SK-N-SH (cell line): ENCODE results near the gene NCR1. TPM values are rescaled to one million over a fixed set of nuclear protein-coding genes. Genes with fewer than 3 reads are reported as not detected.

ENCODE experiments used
- CTCF ChIA-PET: fragments of 300-600, 350-600 bp; formaldehyde crosslinking; extraction: SDS; loops from one replicate; lab custom pipeline; 2021; lab: Yijun Ruan, JAX
- POLR2A ChIA-PET: fragments of 350-600 bp; sonication (Branson Sonifier 250); formaldehyde crosslinking; extraction: SDS; loops from one replicate; lab custom pipeline; 2020; ENCODE audit warnings: antibody characterized with exemption, inconsistent platforms; lab: Yijun Ruan, JAX
- DNase-seq: peaks from one replicate; pipeline ENCODE4 v3.0.0; 2012
- H2AFZ ChIP-seq: fragments of 200-600 bp; sonication (generic); 2 replicates; pipeline ENCODE4 v1.8.1; 2016; ENCODE audit warnings: antibody characterized with exemption, mild to moderate bottlenecking, low read depth
- H3F3A ChIP-seq: fragments of 200-600 bp; sonication (generic); replicated peaks from 2 replicates; pipeline ENCODE3; 2016; ENCODE audit warnings: antibody characterized with exemption, mild to moderate bottlenecking; ENCODE audit not compliant: insufficient read depth
- H3K27ac ChIP-seq, 2 experiments: fragments of 200-500 bp in 1 of 2; fragments of 200-600 bp in 1 of 2; sonication (Bioruptor generic) in 1 of 2; sonication (generic), shearing (Covaris generic) in 1 of 2; 2 replicates each; pipeline versions ENCODE4 v1.5.1 to v1.6.1; 2014 to 2016; ENCODE audit warnings: low read depth in 2 of 2, inconsistent platforms in 1 of 2, low read length in 1 of 2, mild to moderate bottlenecking in 1 of 2, mixed read lengths in 1 of 2
- H3K27me3 ChIP-seq: fragments of 200-600 bp; sonication (generic), shearing (Covaris generic); 2 replicates; pipeline ENCODE4 v1.6.1; 2016; ENCODE audit warnings: mixed run types; ENCODE audit not compliant: insufficient read depth
- H3K36me3 ChIP-seq, 2 experiments: fragments of 200-500 bp in 1 of 2; fragments of 200-600 bp in 1 of 2; sonication (Bioruptor generic) in 1 of 2; sonication (generic) in 1 of 2; replicated peaks in 1 of 2; 2 replicates each; pipeline versions ENCODE3 to v1.5.1; 2014 to 2016; ENCODE audit warnings: low read length in 1 of 2, mild to moderate bottlenecking in 1 of 2; ENCODE audit not compliant: insufficient read depth in 2 of 2, control insufficient read depth in 1 of 2
- H3K4me1 ChIP-seq, 2 experiments: fragments of 200-500 bp in 1 of 2; fragments of 200-600 bp in 1 of 2; sonication (Bioruptor generic) in 1 of 2; sonication (generic), shearing (Covaris generic) in 1 of 2; 2 replicates each; pipeline versions ENCODE4 v1.5.1 to v1.6.1; 2014 to 2016; ENCODE audit warnings: low read depth in 1 of 2, low read length in 1 of 2, mixed run types in 1 of 2; ENCODE audit not compliant: insufficient read depth in 2 of 2, control insufficient read depth in 1 of 2
- H3K4me2 ChIP-seq: fragments of 200-600 bp; sonication (generic), shearing (Covaris generic); 2 replicates; pipeline ENCODE4 v1.6.1; 2017; ENCODE audit warnings: mixed run types
- H3K4me3 ChIP-seq, 2 experiments: fragments of 200-500 bp in 1 of 2; fragments of 200-600 bp in 1 of 2; sonication (Bioruptor generic) in 1 of 2; sonication (generic), shearing (Covaris generic) in 1 of 2; 2 replicates each; pipeline versions ENCODE4 v1.5.1 to v1.8.1; 2014 to 2016; ENCODE audit warnings: low read depth in 2 of 2, inconsistent platforms in 1 of 2, low read length in 1 of 2, mild to moderate bottlenecking in 1 of 2, mixed read lengths in 1 of 2, moderate library complexity in 1 of 2
- H3K79me2 ChIP-seq: fragments of 200-600 bp; sonication (generic); 2 replicates; pipeline ENCODE4 v1.8.1; 2017; ENCODE audit warnings: mild to moderate bottlenecking; ENCODE audit not compliant: insufficient read depth
- H3K9ac ChIP-seq: fragments of 200-600 bp; sonication (generic); 2 replicates; pipeline ENCODE4 v1.6.1; 2017; ENCODE audit warnings: mixed run types
- H3K9me2 ChIP-seq: fragments of 200-600 bp; sonication (generic); 2 replicates; pipeline ENCODE4 v1.6.1; 2017; ENCODE audit warnings: mixed run types
- H3K9me3 ChIP-seq: fragments of 200-600 bp; sonication (generic); 2 replicates; pipeline ENCODE4 v1.6.1; 2017; ENCODE audit warnings: mixed run types, mild to moderate bottlenecking, moderate library complexity
- H4K20me1 ChIP-seq: fragments of 200-600 bp; sonication (generic); 2 replicates; pipeline ENCODE4 v1.6.1; 2017; ENCODE audit warnings: mild to moderate bottlenecking, mixed run types; ENCODE audit not compliant: insufficient read depth
- CHD2 ChIP-seq: fragments of 150-350 bp; IDR thresholded peaks from 2 replicates; pipeline ENCODE4 v1.6.1; 2018; ENCODE audit warnings: low read length; ENCODE audit not compliant: partially characterized antibody
- CTCF ChIP-seq: fragments of 200-600 bp; sonication (generic); IDR thresholded peaks from 2 replicates; pipeline ENCODE4 v1.6.1; 2017; ENCODE audit warnings: antibody characterized with exemption, mild to moderate bottlenecking, moderate library complexity
- ELF1 ChIP-seq: IDR thresholded peaks from 2 replicates; pipeline ENCODE4 v1.4.0; 2012
- EZH2phosphoT487 ChIP-seq: fragments of 200-600 bp; sonication (generic); IDR thresholded peaks from 2 replicates; pipeline ENCODE4 v1.6.1; 2017; ENCODE audit warnings: low read depth, mixed run types, mild to moderate bottlenecking, antibody characterized with exemption, moderate library complexity, borderline replicate concordance
- FOSL2 ChIP-seq: IDR thresholded peaks from 2 replicates; pipeline ENCODE4 v1.4.0; 2012; ENCODE audit warnings: low read depth, mild to moderate bottlenecking, moderate library complexity, borderline replicate concordance
- GABPA ChIP-seq: IDR thresholded peaks from 2 replicates; pipeline ENCODE4 v1.4.0; 2012; ENCODE audit warnings: low read depth, mild to moderate bottlenecking
- GATA2 ChIP-seq: sonication (generic); formaldehyde crosslinking; IDR thresholded peaks from 2 replicates; pipeline ENCODE4 v1.5.0; 2020; ENCODE audit warnings: mild to moderate bottlenecking, missing genetic modification reagents
- IRF3 ChIP-seq: fragments of 150-350 bp; IDR thresholded peaks from 2 replicates; pipeline ENCODE4 v1.6.1; 2016; ENCODE audit warnings: mild to moderate bottlenecking, low read depth, low read length
- JUND ChIP-seq: IDR thresholded peaks from 2 replicates; pipeline ENCODE4 v1.4.0; 2012
- MEF2A ChIP-seq: IDR thresholded peaks from 2 replicates; pipeline ENCODE4 v1.4.0; 2012; ENCODE audit warnings: low read depth, borderline replicate concordance
- MXI1 ChIP-seq: IDR thresholded peaks from 2 replicates; pipeline ENCODE4 v1.6.1; 2012; ENCODE audit warnings: mild to moderate bottlenecking, low read depth, low read length, improper control_type of control experiment
- PBX3 ChIP-seq: IDR thresholded peaks from 2 replicates; pipeline ENCODE4; 2012
- POLR2AphosphoS5 ChIP-seq: IDR thresholded peaks from 2 replicates; pipeline ENCODE4 v1.6.1; 2012; ENCODE audit warnings: low read depth, low read length
- RCOR1 ChIP-seq: fragments of 150-350 bp; IDR thresholded peaks from 2 replicates; pipeline ENCODE4 v1.6.1; 2017; ENCODE audit warnings: antibody characterized with exemption, low read length
- SIN3A ChIP-seq: IDR thresholded peaks from 2 replicates; pipeline ENCODE4 v1.6.1; 2012; ENCODE audit warnings: low read depth, mild to moderate bottlenecking, low read length, moderate library complexity, borderline replicate concordance
- SMC3 ChIP-seq: IDR thresholded peaks from 2 replicates; pipeline ENCODE4 v1.6.1; 2012; ENCODE audit warnings: low read depth, low read length, improper control_type of control experiment
- TAF1 ChIP-seq: IDR thresholded peaks from 2 replicates; pipeline ENCODE4 v1.6.1; 2012; ENCODE audit warnings: low read depth, mild to moderate bottlenecking, low read length, moderate library complexity, borderline replicate concordance
- TEAD4 ChIP-seq: IDR thresholded peaks from 2 replicates; pipeline ENCODE4 v1.4.0; 2012; ENCODE audit warnings: mild to moderate bottlenecking, borderline replicate concordance; ENCODE audit not compliant: insufficient read depth
- ZBTB33 ChIP-seq: IDR thresholded peaks from 2 replicates; pipeline ENCODE4 v1.4.0; 2012; ENCODE audit warnings: low read depth, borderline replicate concordance
- WGBS: methylation state at CpG from one replicate; pipeline ENCODE4 v1.1.6; 2017; ENCODE audit warnings: low lambda C conversion rate; 5-methylcytosine and 5-hydroxymethylcytosine counted together
- polyA plus RNA-seq, 3 experiments: library from polyadenylated mRNA; depleted of rRNA; stranded (reverse); fragments of >200 nt; gene quantifications; 2 replicates each; pipeline ENCODE4 v1.2.3, GENCODE V29; 2012

NCR1 gene
- polyA plus RNA-seq, 1 of the 3 experiments (the other 2 are of a cell fraction): not detected

- Histone ChIP-seq H3K27me3 (peaks cover 13% of the 10 kb centered on the region; the same call in 1 of the 2 replicates), H3K4me1 (no peaks in the 10 kb centered on the region), H2AFZ (no peak overlapping the region), H3K9ac (no peak overlapping the region), H3K27ac (no peak overlapping the region), H3K9me3 (no peaks in the 10 kb centered on the region), H4K20me1 (no peaks in the 10 kb centered on the region), H3K4me2 (no peak overlapping the region), H3K36me3 (no peaks in the 10 kb centered on the region), H3K4me3 (no peak overlapping the region), H3K79me2 (no peaks in the 10 kb centered on the region), H3F3A (no peaks in the 10 kb centered on the region), H3K9me2 (no peaks in the 10 kb centered on the region)
- CTCF ChIA-PET: no interaction called here
- no peak for TF ChIP-seq ZBTB33
- no peak for TF ChIP-seq POLR2AphosphoS5
- TF ChIP-seq ELF1: no peak
- no peak for TF ChIP-seq MEF2A
- TF ChIP-seq RCOR1: no peak
- no peak for TF ChIP-seq TEAD4
- no peak for TF ChIP-seq PBX3
- TF ChIP-seq CTCF: no peak
- no peak for TF ChIP-seq JUND
- no peak for TF ChIP-seq MXI1
- no peak for TF ChIP-seq SIN3A
- TF ChIP-seq FOSL2: no peak
- no peak for TF ChIP-seq GATA2 (CRISPR knock-in tag)
- TF ChIP-seq EZH2phosphoT487: no peak
- TF ChIP-seq SMC3: no peak
- TF ChIP-seq GABPA: no peak
- no peak for TF ChIP-seq TAF1
- no peak for TF ChIP-seq CHD2
- no peak for TF ChIP-seq IRF3
- POLR2A ChIA-PET: no interaction called here
- DNase-seq: no peak
- WGBS: 2% methylated on average over 2 of the region's 2 CpGs
Observed at GRCh38 chr19:54875506-54875905, 30.4 kb upstream of the NCR1 start.
